GM18861 (cell line): Measurements from ENCODE around the gene VPS54.
"Not testable (repeated sequence)": the region's sequence is repeated elsewhere in the genome, so short reads cannot be mapped to it uniquely, and the experiment has no call there.

Experiments
- ATAC-seq: cut with Tn5 transposase; IDR thresholded peaks from one replicate; pipeline ENCODE4 v1.9.1; 2021; ENCODE audit not compliant: unreplicated experiment

The VPS54 gene

DNA sequence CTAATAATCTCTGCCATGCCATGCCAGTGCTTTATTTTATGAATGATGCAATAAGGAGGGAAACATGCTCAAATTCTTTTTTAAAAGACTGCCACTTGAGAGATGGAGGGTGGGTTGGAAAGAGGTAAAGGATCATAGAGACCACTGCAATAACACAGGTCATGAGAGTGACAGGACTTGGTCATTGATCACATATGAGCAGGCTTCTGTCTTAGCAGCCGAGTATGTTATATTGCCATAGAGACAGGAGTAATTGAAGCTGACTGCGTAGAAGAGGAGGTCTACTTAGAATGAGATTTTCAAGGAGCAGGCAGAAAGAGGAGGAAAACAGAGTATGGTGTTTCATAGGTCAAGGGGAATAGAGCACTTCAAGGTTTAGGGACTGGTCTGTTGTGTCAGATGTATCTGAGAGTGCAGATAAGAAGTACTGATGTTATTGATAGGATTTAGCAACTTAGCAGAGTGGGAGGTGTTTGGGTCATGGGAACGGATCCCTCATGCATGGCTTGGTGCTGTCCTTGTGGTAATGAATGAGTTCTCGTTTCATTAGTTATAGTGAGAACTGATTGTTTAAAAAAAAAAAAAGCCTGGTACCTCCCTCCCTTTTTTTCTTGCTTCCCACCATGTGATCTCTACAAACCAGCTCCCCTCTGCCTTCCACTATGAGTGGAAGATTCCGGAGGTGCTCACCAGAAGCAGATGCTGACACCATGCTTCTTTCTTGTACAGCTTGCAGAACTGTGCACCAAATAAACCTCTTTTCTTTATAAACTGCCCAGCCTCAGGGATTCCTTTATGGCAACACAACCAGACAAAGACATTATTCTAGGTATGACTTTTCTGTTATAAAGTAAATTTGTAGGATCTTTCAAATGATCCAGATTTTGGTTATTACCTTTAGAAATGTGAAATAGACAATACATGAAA, 144.8 kb downstream of the VPS54 start:
- no peak for ATAC-seq

GRCh38 chr2:63872571-63873328, 146.5 kb downstream of the VPS54 start:
- no peak for ATAC-seq

DNA sequence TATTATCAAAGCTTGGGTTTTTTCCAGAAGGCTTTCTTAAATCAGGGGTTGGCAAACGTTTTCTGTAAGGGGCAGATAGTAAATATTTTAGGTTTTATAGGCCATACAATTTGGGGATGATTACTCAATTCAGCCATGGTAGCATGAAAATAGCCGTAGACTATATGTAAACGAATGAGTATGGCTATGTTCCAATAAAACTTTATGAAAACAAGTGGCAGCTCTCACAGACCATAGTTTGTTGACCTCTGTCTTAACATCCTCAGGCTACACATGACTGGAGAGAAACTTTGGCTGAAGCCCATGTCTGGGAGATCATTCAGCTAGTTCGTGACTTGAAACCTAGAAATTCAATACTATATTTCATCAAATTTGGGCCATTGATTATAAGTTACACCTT, 147.4 kb downstream of the VPS54 start:
- no peak for ATAC-seq

GRCh38 chr2:63870679-63871078, 148.5 kb downstream of the VPS54 start:
- ATAC-seq = no peak

- ATAC-seq = no peak
Measured at GRCh38 chr2:63866009-63866709, 153.1 kb downstream of the VPS54 start.

DNA sequence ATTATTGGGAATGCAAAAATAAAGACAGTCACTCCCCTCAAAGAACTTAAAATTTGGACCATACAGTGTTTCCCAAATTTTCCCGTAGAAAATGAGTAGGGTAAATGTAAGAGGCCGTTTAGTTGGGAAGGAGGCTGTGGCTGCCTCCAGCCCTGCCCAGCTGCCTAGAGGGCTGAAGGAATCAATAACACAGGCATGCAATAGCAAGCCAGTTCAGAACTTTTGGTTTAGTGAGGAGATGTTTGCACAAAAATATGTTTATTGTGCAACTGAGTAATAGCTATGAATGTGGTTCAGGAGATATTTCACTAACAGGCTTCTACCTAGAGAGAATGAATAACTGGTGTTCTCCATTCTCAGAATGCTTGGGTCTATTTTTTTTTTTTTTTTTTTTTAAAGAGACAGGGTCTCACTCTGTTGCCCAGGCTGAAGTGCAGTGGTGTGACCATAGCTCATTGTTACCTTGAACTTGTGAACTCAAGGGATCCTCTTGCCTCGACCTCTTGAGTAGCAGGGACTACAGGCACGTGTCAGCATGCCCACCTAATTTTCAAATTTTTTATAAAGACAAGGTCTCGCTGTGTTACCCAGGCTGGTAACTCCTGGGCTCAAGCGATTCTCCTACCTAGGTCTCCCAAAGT, 153.9 kb downstream of the VPS54 start:
- ATAC-seq = no peak

DNA sequence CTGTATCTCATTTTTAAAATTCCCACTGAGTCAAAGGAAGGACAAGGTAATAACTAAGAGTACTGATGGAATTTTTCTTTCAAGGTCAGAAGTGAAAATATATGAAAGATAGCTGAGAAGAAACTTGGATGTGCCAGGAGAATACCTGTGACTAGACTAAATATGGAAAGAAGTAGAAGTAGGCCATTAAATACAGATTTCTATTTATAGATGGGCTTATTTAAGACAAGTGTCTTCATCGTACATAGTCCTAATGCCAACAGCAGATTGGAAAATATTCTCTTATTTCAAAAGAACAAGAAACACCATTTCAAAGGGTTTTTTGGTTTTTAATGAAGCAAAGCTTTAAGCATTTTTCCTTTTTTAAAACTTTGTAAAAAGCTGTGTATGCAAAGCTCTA, 155.5 kb downstream of the VPS54 start:
- no peak for ATAC-seq

- ATAC-seq = no peak
Measured at GRCh38 chr2:63862806-63863205, 156.4 kb downstream of the VPS54 start.

- peak; percentile 74 for ATAC-seq
Measured at GRCh38 chr2:63861220-63861822, 157.9 kb downstream of the VPS54 start.

- no peak for ATAC-seq
Measured at GRCh38 chr2:63858291-63858690, 160.9 kb downstream of the VPS54 start.

DNA sequence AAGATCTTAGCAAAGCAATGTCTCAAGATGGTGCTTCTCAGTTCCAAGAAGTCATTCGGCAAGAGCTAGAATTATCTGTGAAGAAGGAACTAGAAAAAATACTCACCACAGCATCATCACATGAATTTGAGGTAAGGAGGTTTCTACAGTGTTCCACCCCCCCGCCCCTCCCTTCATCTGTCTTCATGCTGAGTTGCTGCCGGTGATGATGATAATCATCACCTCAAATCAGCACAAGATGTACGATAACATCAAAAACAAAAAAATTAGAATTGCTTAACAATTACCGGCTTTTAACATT, 163.0 kb downstream of the VPS54 start:
- ATAC-seq = no peak

- ATAC-seq = no peak
Measured at GRCh38 chr2:63855418-63856302, 163.6 kb downstream of the VPS54 start.

DNA sequence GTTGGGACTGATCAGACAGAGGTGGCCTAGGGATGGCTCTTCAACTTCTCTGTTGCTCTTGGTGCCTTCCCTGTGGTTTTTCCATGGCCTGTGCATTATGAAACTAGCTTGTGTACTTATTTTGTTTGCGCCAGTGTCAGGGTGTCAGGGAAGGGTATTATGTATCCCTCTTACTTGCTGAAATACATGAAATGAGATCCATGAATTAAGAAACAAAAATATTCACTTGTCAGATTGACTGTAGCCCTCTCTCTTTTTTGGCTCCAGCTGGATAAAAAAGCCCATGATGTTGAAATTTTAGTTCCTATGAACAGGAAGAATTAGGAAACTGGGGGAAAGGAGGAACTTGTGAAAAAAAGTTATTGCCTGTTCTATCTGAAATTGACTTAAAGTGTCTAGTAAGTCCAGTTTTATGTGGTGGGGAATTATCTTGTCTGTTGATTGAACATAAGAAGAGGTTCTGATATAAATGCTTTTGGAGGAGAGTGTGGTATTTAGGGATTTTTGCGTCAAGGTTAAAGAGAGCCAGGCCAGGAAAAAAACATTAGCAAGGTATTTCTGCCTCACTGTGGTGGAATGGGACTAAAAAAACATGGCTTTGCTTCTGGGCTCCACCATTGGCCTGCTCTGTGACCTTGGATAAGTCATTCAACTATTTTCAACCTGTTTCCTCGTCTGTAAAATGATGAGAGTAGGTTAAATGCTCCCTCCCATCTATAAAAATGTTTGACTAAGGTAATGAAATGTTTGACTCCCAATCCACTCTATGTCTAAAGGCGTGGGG, 165.5 kb downstream of the VPS54 start:
- ATAC-seq = no peak

GRCh38 chr2:63851691-63852311, 167.4 kb downstream of the VPS54 start:
- ATAC-seq = no peak

GRCh38 chr2:63850649-63851048, 168.6 kb downstream of the VPS54 start:
- ATAC-seq = no peak

DNA sequence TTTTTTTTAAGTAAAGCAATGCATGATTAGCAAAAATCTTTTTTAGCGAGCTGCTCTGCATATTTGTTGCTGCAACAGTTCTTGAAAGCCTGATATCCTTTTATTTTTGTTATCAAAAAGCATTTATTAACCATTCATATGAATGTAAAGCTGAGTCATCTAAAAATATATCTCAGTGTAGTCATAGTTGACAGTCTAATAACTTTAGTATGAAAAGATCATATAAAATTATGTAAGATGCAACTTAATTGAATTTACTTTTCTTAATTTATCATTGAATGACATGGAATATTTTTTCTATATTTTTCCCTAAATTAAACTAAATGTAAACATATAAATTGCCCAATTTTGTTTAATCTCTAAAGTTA, 169.0 kb downstream of the VPS54 start:
- no peak for ATAC-seq

DNA sequence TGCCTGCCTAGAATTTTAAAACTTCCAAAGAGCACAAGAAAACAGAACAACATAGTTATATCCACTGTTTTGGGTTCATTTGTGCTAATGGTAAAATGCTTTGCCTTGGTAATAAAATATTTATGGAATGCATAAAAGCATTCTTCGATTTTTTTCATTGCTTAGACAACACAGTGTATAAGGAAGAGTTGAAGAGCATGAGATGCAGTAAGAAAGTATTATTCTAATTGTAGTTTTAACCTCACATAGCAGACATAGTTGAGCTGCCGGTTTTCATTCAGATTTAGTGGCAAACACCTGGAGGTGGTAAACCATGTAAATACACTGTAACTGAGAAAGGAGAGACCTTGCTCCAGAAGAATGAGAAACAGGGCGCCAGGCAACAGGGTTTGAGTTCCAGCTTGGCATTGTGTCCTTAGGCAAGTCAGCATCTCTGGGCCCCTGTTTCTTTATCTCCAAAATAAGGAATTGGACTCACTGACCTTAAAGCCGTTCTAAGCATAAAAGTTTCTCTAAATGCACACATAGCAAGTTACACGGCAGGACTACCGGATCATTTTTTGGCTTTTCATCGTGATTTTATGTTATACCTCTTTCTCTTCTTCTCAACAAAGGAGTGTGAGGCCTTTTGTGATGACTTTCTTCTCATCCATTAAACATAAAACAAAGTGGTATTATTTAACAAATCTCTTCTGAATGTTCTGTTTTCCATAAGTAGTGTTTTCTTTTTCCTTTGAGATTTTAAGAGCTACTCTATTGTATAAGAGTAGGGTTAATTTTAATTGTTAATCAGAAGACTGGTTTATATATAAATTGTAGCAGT, 169.6 kb downstream of the VPS54 start:
- ATAC-seq = no peak

DNA sequence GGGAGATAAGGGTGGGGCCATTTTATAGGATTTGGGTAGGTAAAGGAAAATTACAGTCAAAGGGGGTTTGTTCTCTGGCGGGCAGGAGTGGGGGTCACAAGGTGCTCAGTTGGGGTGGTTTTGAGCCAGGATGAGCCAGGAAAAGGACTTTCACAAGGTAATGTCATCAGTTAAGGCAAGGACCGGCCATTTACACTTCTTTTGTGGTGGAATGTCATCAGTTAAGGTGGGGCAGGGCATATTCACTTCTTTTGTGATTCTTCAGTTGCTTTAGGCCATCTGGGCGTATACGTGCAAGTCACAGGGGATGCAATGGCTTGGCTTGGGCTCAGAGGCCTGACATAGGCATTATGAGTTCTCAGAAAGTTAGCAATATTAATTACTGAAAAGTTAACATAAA, 171.7 kb downstream of the VPS54 start:
- not testable (repeated sequence) for ATAC-seq
